GM19240 (cell line): Measurements from ENCODE around the gene ABCF2.

Experiments
- DNase-seq: peaks from one replicate; pipeline ENCODE4 v3.0.0; 2011; ENCODE audit warnings: low spot score; ENCODE audit not compliant: insufficient read length

ABCF2 gene

GRCh38 chr7:151242159-151243044, 15.4 kb upstream of the ABCF2 start:
- DNase-seq, result no peak

- DNase-seq, result no peak
These were observed 14.7 kb upstream of the ABCF2 start for GRCh38 chr7:151241755-151242096.

- DNase-seq, result no peak
These were observed 14.1 kb upstream of the ABCF2 start for GRCh38 chr7:151240942-151241754.

- DNase-seq, result no peak
These were observed 13.5 kb upstream of the ABCF2 start for GRCh38 chr7:151240536-151240935.

GRCh38 chr7:151239837-151240459, 12.9 kb upstream of the ABCF2 start:
- no peak for DNase-seq

GRCh38 chr7:151238924-151239836, 12.2 kb upstream of the ABCF2 start:
- DNase-seq, result no peak

GRCh38 chr7:151238190-151238810, 11.3 kb upstream of the ABCF2 start:
- DNase-seq, result no peak

- DNase-seq, result no peak
These were observed 10.5 kb upstream of the ABCF2 start for GRCh38 chr7:151237244-151238189.

GRCh38 chr7:151236406-151236805, 9.4 kb upstream of the ABCF2 start:
- no peak for DNase-seq

- no peak for DNase-seq
These were observed 8.2 kb upstream of the ABCF2 start for GRCh38 chr7:151235091-151235787.

- no peak for DNase-seq
These were observed 6.8 kb upstream of the ABCF2 start for GRCh38 chr7:151233804-151234203.

GRCh38 chr7:151232917-151233701, 6.1 kb upstream of the ABCF2 start:
- DNase-seq, result peak; percentile 76

GRCh38 chr7:151232091-151232916, 5.3 kb upstream of the ABCF2 start, which contains the start of gene CHPF2:
Gene CHPF2 (plus strand): TSS chr7:151232483. CDS start chr7:151234012, 1,529 bp downstream.
- DNase-seq, result peak; percentile 98

- no peak for DNase-seq
These were observed 4.1 kb upstream of the ABCF2 start for GRCh38 chr7:151231080-151231479.

GRCh38 chr7:151229249-151229648, 2.2 kb upstream of the ABCF2 start:
- DNase-seq, result no peak

- no peak for DNase-seq
These were observed 1.2 kb upstream of the ABCF2 start for GRCh38 chr7:151228024-151228866.
